Stimulated activated CD8-positive, alpha-beta memory T cell treated with anti-CD3 and anti-CD28 coated beads, Interleukin-4, amount 100 ng/mL, for 4 hours (primary cell): ENCODE results near the gene VWC2.

Source experiments
- DNase-seq, 2 donors: peaks; one replicate each; pipeline ENCODE4 v3.0.0-alpha.2; 2020; ENCODE audit warnings: low read depth in 2 of 2, low spot score in 1 of 2

The VWC2 gene

GRCh38 chr7:49783446-49783845 lies 10.0 kb downstream of the VWC2 start:
- no peak for DNase-seq

- no peak for DNase-seq
Measured at GRCh38 chr7:49787980-49788379, 14.5 kb downstream of the VWC2 start.

DNA sequence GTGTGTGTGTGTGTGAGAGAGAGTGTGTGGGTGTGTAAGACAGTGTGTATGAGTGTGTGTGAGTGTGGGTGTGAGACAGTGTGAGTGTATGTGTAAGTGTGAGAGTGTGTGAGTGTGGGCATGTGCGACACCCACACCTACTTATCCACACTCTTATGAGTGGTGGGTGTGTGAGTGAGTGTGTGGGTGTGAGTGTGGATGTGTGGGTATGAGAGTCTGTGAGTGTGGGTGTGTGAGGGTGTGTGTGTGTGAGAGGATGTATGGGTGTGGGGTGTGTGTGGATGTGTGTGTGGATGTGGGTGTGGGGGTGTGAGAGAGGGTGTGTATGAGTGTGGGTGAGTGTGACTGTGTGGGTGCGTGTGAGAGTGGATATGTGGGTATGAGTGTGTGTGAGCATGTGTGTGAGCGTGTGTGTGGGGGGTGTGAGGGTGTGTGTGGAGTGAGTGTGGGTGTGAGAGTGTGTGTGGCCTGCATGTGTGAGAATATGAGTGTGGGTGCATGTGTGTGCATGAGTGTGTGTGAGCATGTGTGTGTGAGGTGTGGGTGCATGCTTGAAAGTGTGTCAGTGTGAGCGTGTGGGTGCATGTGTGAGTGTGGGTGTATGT lies 15.1 kb downstream of the VWC2 start:
- no peak for DNase-seq

GRCh38 chr7:49789736-49790135 lies 16.3 kb downstream of the VWC2 start:
- DNase-seq, result no peak

DNA sequence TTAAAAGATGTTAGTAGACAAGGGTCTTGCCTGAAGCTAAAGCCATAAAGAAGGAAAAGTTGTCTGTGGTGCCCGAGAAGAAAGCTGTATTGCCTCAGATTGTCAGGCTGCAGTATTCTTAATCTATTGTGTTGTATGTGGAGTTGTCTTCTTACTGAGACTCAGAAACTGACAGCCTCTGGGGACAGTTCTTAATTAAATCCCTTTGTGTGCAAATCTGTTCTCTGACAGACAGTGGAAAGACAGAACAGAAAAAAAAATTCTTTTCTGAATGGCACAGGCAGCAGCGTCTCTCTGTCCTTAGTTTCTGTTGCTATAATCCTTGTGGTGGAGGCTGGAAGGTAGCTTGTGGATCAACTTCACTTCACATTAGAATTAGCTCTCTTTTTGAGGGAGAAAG lies 16.8 kb downstream of the VWC2 start:
- DNase-seq, result no peak

DNA sequence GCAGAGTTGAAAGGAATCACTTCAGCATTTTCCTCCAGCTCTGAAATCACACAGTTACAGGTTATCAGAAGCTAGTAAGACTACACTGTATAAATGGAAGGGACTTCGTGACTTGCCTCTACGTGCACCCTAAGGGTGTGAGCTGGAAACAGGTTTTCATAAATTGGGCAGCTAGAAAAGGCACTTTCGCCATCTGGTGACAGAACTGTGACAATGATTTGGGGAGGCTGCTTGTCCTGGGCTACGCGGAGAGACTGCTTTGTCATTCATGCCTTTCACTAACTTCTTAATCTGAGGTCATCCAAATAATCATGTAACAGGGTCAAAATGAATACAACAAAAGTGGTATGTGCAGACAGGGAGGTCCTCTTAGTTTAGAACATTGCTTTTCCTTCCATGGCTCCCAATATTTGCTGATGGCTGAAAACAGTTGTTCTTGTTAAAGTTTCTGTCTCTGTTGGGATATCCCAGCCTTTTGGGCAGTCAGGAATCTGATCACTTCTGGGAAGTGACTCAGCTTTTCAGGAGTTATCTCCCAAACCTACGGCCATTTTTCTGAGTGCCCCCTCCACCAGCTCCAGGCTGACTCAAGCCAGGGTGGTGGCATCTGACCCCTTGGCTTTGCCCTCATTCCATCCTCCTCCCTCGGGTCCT lies 17.8 kb downstream of the VWC2 start:
- DNase-seq, result no peak

GRCh38 chr7:49797987-49798660 lies 24.7 kb downstream of the VWC2 start:
- no peak for DNase-seq

- no peak for DNase-seq
Measured at GRCh38 chr7:49800031-49800430, 26.6 kb downstream of the VWC2 start.

- no peak for DNase-seq
Measured at GRCh38 chr7:49802600-49802999, 29.2 kb downstream of the VWC2 start.

DNA sequence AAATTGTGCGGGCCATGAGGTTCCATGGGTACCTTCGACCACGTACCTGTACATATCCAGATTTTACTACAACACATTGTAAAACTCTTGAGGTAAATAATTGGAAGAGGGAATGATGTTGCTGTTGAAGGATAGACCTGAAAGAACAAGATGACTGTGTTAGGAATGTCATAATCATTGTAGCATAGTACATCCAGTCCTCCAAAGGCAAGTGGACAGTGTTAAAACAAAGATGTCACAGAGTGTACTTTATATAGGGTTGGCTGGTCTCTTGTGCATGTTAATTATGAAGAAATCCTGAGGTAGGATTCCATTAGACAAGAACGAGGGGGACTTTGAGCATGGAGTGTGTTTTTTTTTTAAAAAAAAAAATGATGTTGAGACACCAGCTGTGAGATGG lies 30.4 kb downstream of the VWC2 start:
- no peak for DNase-seq

- DNase-seq, result no peak
Measured at GRCh38 chr7:49805371-49806007, 32.1 kb downstream of the VWC2 start.

DNA sequence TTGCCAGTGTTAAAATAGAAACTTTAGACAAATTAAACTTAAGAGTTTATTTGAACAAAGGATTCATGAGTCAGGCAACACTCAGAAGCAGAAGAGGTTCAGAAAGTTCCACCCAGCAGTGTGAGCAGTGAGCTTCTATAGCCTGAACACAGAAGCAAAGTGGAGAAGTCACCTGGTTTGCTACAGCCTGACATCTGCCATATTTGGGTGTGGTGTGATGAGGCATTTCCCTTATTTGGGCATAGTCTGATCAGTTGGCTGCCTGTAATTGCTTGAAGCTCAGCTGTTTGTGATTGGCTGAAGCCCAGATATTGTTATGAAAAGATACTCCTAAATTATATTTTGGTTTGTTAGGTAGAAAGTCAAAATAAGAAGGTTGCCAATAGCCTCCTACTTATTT lies 39.1 kb downstream of the VWC2 start:
- no peak for DNase-seq

DNA sequence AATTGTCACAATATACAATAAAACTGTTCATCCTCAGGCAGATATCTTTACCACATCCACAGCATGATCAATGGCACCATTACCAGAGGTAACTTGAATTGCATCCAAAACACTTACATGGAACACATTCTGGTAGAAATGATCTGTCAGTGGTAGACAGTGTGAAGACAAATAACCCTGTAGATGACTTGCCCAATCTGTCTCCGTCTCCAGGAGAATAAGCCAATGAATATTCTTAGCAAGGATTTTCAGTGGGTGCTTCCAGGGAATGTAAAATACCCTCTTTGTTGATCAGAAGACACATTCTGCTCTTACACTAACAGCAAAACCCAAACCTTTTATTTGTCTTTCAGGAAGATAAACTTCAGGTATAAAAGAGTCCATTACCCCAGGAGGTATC lies 43.8 kb downstream of the VWC2 start:
- DNase-seq, result no peak

GRCh38 chr7:49821181-49821580 lies 47.7 kb downstream of the VWC2 start:
- no peak for DNase-seq

DNA sequence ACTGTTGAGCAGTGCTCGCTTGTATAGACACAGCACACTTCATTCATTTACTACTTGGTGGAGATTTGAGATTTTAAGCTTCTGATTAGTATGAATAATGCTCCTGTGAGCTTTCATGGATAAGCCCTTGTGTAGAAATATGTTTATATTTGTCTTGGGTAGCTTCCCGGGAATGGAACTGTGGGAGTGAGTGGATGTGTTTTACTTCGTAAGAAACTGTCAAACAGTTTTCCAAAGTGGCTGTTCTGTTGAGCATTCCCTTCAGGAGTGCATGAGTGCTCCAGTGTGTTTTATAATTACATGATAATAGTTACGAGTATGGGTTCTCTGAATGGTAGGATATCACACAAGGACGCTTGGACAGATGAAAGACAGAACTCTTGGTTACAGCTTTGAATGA lies 49.4 kb downstream of the VWC2 start:
- DNase-seq, result no peak

DNA sequence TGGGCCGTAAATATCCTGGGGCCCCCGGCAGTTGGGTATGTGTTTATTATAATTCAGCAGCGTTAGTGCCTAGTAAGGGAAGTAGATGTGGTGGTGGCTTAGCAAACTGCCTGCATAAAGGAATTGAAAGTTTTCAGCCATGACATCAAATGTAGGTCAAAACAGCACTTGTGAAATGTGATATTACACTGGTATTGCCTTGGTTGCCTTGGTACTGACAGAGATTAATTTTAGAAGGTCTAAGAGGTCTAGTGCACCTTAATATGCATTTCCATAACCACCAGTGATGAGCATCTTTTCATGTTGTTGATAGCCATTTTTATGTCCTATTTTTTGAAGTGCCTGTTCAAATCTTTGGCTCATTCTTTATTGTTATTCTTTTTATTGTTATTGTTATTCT lies 50.1 kb downstream of the VWC2 start:
- DNase-seq, result no peak

DNA sequence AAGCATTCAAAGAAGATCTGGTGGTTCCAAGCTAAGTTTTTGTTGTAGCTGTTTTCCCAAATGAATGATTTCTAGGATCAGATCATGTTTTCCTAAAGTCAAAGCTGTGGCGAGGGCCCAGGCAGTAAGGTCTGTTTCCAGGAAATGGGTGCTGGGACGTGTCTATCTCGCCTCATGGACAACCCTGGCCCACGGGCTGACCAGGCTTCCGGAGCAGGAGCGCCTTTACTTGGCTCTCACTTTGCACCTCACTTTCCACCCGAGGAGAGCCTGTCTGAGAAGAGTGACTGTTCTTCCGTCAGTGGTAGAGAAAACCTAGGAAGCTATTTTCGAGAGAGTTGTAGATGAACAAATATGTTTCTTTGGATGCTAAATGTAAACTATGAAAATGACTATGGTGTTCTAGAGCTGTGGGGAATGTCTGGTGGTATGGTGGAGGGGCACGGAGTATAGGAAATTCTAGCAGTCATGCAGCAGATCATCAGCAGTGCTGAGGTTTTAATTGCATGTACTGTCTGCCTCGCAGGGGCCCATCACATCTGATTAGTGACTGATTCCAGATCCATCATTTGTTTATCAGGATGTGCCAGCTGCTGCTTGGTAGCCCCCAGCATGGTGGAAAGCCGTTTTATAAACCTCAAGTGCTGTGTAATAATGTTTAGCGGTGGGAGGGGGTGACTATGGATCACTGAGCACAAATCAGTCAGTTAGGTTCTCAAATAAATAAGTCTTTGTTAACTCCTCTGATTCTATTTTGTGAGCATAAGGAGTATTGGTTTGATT lies 66.6 kb downstream of the VWC2 start:
- DNase-seq, result no peak

- DNase-seq, result no peak
Measured at GRCh38 chr7:49840751-49841405, 67.4 kb downstream of the VWC2 start.

DNA sequence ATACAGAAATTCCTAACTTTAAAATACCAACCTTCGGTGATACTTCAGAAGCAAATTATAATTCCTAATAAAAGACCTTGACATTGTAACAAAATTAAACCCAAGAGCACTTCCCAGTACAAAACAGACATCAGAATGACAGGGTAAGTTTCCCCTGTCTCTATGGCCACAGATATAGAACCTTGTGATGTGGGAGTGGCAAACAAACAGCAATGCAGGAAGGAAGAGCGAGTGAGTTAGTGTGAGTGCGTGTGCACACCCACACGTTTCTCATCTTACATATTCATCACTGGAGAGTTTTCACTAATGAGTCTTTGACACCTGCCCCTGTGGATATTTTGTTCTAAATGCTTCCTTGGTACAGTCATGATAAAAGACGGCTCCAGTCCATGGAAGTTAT lies 72.2 kb downstream of the VWC2 start:
- no peak for DNase-seq

DNA sequence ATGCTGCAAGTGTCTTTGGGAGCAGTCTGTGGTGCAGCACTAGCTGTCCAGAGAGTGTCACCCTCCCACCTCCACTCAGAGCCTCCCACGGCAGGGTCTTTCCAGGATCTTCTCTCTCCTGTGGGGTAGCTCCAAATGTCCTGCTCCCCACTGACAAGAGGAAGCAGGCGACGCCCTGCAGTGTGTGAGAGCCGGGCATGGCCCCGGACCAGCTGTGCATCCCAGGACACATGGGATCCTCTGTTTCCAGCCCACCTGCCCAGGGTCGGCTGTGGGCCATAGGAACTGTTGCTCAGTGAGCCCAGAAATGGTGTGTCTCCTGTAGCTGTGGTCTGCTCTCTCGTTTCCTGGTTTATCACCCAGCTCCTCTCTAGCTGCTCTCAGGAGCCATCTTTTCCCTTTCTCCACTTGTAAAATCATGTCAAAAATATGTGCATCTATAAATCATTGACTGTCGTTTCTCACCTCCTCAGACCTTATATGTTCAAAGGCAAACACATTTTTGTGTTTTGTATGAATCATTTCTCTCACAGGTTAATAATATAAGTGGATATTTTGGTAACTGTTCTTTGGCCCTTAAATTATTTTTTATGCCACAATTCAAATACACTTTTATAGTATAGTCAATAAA lies 74.9 kb downstream of the VWC2 start:
- DNase-seq, result no peak
